Measurements from ENCODE around the gene SOX12. TPM values are rescaled to one million over a fixed set of nuclear protein-coding genes. Genes with fewer than 3 reads are reported as not detected.

SOX12 gene
- total RNA-seq, 2 experiments from 2014 or later = 12.8 to 13.0 TPM

- ATAC-seq = peak; percentile 55
- no peaks in the 10 kb centered on the region for H3K9me3 Mint-ChIP-seq
Observed at GRCh38 chr20:324177-325044, 941 bp upstream of the SOX12 start.

GRCh38 chr20:325889-326644, 715 bp downstream of the SOX12 start:
- ChIA-PET POLR2A (interaction anchor here (0.6 to 7.6 kb wide), 4 partner anchors 17 to 326 kb away, joined by 3 to 94 read pairs (median 3); partner anchors contain the start of gene ZCCHC3), CTCF (interaction anchor here (0.7 to 1.3 kb wide), 2 partner anchors 26 to 29 kb away, joined by 3 to 4 read pairs; partner anchors contain the start of gene ZCCHC3)
- peaks cover 7% of the 10 kb centered on the region for H3K36me3 Mint-ChIP-seq (ENCODE audit: low read depth)
- H3K27ac Mint-ChIP-seq = peak overlapping the region; percentile 81
- peak; percentile 75 for DNase-seq
- H3K9me3 Mint-ChIP-seq = no peaks in the 10 kb centered on the region
- TF ChIP-seq CTCF (IDR thresholded peaks at IDR 0.05) = no peak
- ATAC-seq = no peak
- H3K4me3 Mint-ChIP-seq = peak overlapping the region; percentile 78
- peaks cover 27% of the 10 kb centered on the region for H3K4me1 Mint-ChIP-seq (ENCODE audit: low read depth)
- H3K27me3 Mint-ChIP-seq = no peaks in the 10 kb centered on the region
- intact Hi-C loops (cut with micrococcal nuclease) = no loop called here

More at GRCh38 chr20:324177-325044, 941 bp upstream of the SOX12 start:
- ChIA-PET POLR2A (interaction anchor here (0.9 to 7.6 kb wide), 9 partner anchors 10 to 137 kb away, joined by 3 to 94 read pairs (median 5); partner anchors contain the start of genes TRIB3 and ZCCHC3), CTCF (interaction anchor here (0.9 to 2.9 kb wide), 10 partner anchors 11 to 77 kb away, joined by 3 to 16 read pairs (median 4); partner anchors contain the start of gene ZCCHC3)
- peak; percentile 20 for TF ChIP-seq CTCF (IDR thresholded peaks at IDR 0.05)
- DNase-seq = peak; percentile 92
- Mint-ChIP-seq H3K27ac (peak overlapping the region; percentile 91), H3K4me1 (ENCODE audit: low read depth) (peaks cover 24% of the 10 kb centered on the region), H3K4me3 (peak overlapping the region; percentile 90), H3K27me3 (no peaks in the 10 kb centered on the region), H3K36me3 (ENCODE audit: low read depth) (peaks cover 12% of the 10 kb centered on the region)
- intact Hi-C loops (cut with micrococcal nuclease) = no loop called here

GRCh38 chr20:326645-327185, 1.4 kb downstream of the SOX12 start:
- ChIA-PET CTCF (interaction anchor here (0.7 kb wide), 1 partner anchor 30 kb away, joined by 3 read pairs; the partner anchor contains the start of gene ZCCHC3), POLR2A (interaction anchor here (0.6 to 7.6 kb wide), 4 partner anchors 17 to 325 kb away, joined by 3 to 94 read pairs (median 3); partner anchors contain the start of gene ZCCHC3)
- Mint-ChIP-seq H3K4me1 (ENCODE audit: low read depth) (peaks cover 27% of the 10 kb centered on the region), H3K4me3 (peak overlapping the region; percentile 78), H3K9me3 (no peaks in the 10 kb centered on the region), H3K36me3 (ENCODE audit: low read depth) (peaks cover 7% of the 10 kb centered on the region), H3K27ac (peak overlapping the region; percentile 61), H3K27me3 (no peaks in the 10 kb centered on the region)
- TF ChIP-seq CTCF (IDR thresholded peaks at IDR 0.05) = no peak
- intact Hi-C loops (cut with micrococcal nuclease) = no loop called here
- DNase-seq (no peak), ATAC-seq (peak; percentile 0)

GRCh38 chr20:327186-328026, 2.1 kb downstream of the SOX12 start:
- DNase-seq (peak; percentile 92), ATAC-seq (peak; percentile 50)
- no peak for TF ChIP-seq CTCF (IDR thresholded peaks at IDR 0.05)
- Mint-ChIP-seq H3K4me3 (peak overlapping the region; percentile 78), H3K27ac (peak overlapping the region; percentile 75), H3K27me3 (no peaks in the 10 kb centered on the region), H3K4me1 (ENCODE audit: low read depth) (peaks cover 27% of the 10 kb centered on the region), H3K9me3 (no peaks in the 10 kb centered on the region), H3K36me3 (ENCODE audit: low read depth) (peaks cover 7% of the 10 kb centered on the region)
- ChIA-PET POLR2A (interaction anchor here (0.6 kb wide), 1 partner anchor 52 kb away, joined by 3 read pairs; no protein-coding TSS in a partner anchor), CTCF (interaction anchor here (4.3 kb wide), 1 partner anchor 61 kb away, joined by 45 read pairs; no protein-coding TSS in a partner anchor)
- intact Hi-C loops (cut with micrococcal nuclease) = no loop called here
